Hepatocyte (in vitro differentiated cells): ENCODE results near the gene CSNK2A1. TPM values are rescaled to one million over a fixed set of nuclear protein-coding genes. Genes with fewer than 3 reads are reported as not detected.

Experiments used
- DNase-seq: peaks from one replicate; pipeline ENCODE4 v3.0.0-alpha.2; 2016; ENCODE audit warnings: low spot score
- H2AFZ ChIP-seq: fragments of 200-600 bp; sonication (generic); 2 replicates; pipeline ENCODE4 v1.6.0; 2016; ENCODE audit warnings: antibody characterized with exemption, mild to moderate bottlenecking
- H3K27ac ChIP-seq: fragments of 200-600 bp; sonication (generic); 2 replicates; pipeline ENCODE4 v1.5.1; 2016; ENCODE audit warnings: mild to moderate bottlenecking
- H3K27me3 ChIP-seq: fragments of 200-600 bp; sonication (generic); 2 replicates; pipeline ENCODE4 v1.6.1; 2016
- H3K36me3 ChIP-seq: fragments of 200-600 bp; sonication (generic); replicated peaks from 2 replicates; pipeline ENCODE4 v1.5.1; 2016; ENCODE audit warnings: low read depth; ENCODE audit not compliant: insufficient read depth
- H3K4me1 ChIP-seq: fragments of 200-600 bp; sonication (generic); 2 replicates; pipeline ENCODE4 v1.5.1; 2016; ENCODE audit warnings: mild to moderate bottlenecking, moderate library complexity; ENCODE audit not compliant: insufficient read depth
- H3K4me2 ChIP-seq: fragments of 200-600 bp; sonication (generic); 2 replicates; pipeline ENCODE4 v1.6.0; 2016
- H3K4me3 ChIP-seq: fragments of 200-600 bp; sonication (generic); 2 replicates; pipeline ENCODE4 v1.5.1; 2016; ENCODE audit warnings: mild to moderate bottlenecking
- H3K79me2 ChIP-seq: fragments of 200-600 bp; sonication (generic); 2 replicates; pipeline ENCODE4 v1.6.0; 2017; ENCODE audit warnings: mild to moderate bottlenecking
- H3K9me2 ChIP-seq: fragments of 200-600 bp; sonication (generic); replicated peaks from 2 replicates; pipeline ENCODE4 v1.6.0; 2017; ENCODE audit warnings: mild to moderate bottlenecking; ENCODE audit not compliant: insufficient read depth
- H3K9me3 ChIP-seq: fragments of 200-600 bp; sonication (generic); 2 replicates; pipeline ENCODE4 v1.5.1; 2016; ENCODE audit warnings: low read depth, mild to moderate bottlenecking
- H4K20me1 ChIP-seq: fragments of 200-600 bp; sonication (generic); 2 replicates; pipeline ENCODE4 v1.6.0; 2016; ENCODE audit warnings: mild to moderate bottlenecking; ENCODE audit not compliant: insufficient read depth, poor library complexity, severe bottlenecking
- CTCF ChIP-seq: fragments of 200-600 bp; sonication (generic); IDR thresholded peaks from 2 replicates; pipeline ENCODE4 v1.5.1; 2016; ENCODE audit warnings: antibody characterized with exemption, mild to moderate bottlenecking; ENCODE audit not compliant: poor library complexity
- EZH2 ChIP-seq: fragments of 200-600 bp; sonication (generic); IDR thresholded peaks from 2 replicates; pipeline ENCODE4 v1.6.1; 2016; ENCODE audit warnings: antibody characterized with exemption, mild to moderate bottlenecking, borderline replicate concordance
- EZH2phosphoT487 ChIP-seq: fragments of 200-600 bp; sonication (generic); IDR thresholded peaks from one replicate; pipeline ENCODE4 v1.6.1; 2018; ENCODE audit warnings: antibody characterized with exemption, mild to moderate bottlenecking, low read depth, moderate library complexity; ENCODE audit not compliant: unreplicated experiment, severe bottlenecking
- WGBS: methylation state at CpG from one replicate; pipeline ENCODE4 v1.1.6; 2016; ENCODE audit warnings: low lambda C conversion rate; ENCODE audit errors: missing lambda C conversion rate; 5-methylcytosine and 5-hydroxymethylcytosine counted together
- polyA plus RNA-seq: library from polyadenylated mRNA; unstranded; fragments of >200 nt; fragmentation: Nextera tagmentation; extraction: Ambion mirVana; gene quantifications from 2 replicates; pipeline ENCODE4 v1.2.1, GENCODE V29; 2016
- total RNA-seq: library from RNA; depleted of rRNA; stranded (reverse); fragments of >200 nt; gene quantifications from 2 replicates; pipeline ENCODE4 v1.2.3, GENCODE V29; 2014

The CSNK2A1 gene
- total and polyA plus RNA-seq, 2 experiments from 2014 or later = 65.6 to 173 TPM

DNA sequence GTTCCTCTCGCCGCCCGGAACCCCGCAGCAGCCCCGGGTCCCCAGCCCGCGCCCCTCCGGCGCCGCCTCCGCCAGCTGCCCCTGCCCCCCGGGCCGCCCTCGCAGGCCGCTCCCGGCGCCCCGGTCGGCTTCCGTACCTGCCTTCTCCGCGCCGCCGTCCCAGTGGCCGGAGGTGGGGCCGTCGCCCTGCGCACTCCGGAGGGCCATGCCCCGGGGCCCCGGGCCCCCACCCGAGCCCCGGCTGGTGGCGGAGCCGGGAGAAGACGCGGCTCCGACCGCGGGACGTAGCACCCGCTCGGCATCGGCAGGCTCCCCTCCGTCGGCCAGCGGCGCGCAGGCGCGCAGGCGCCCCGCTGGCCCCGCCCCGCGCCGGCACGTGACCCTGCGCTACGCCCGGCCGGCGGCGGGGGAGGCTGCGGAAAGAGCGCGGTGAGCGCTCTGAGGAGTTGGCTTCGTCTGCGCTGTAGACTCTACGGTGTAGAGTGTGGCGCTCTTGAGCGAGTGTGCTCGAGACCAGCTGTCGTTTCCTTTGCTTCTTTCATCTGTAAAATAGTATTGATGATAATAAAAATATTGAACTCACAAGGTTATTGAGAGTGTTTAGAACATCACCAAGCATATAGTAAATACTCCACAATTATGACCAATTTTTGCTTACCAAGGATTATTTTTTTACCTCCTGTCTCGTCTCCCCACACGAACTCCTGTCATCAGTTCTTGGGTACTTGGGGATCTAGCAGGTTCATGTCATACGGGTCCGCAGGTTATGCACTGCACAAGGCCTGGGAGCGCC is 81.2 kb downstream of the CSNK2A1 start, which contains the start of gene TBC1D20:
Gene TBC1D20, minus strand, starts transcription at position 335 of the 793 bp plus-strand sequence. Its CDS starts 128 bp downstream, at position 207.
- Histone ChIP-seq H3K79me2 (peaks cover 44% of the 10 kb centered on the region), H3K9me2 (no peaks in the 10 kb centered on the region), H3K4me1 (peaks cover 16% of the 10 kb centered on the region), H3K4me3 (peak within 1 kb of the TSS; percentile 92), H3K4me2 (peak within 1 kb of the TSS; percentile 93), H2AFZ (peak within 1 kb of the TSS; percentile 75), H3K27ac (peak within 1 kb of the TSS; percentile 95), H4K20me1 (peaks cover 43% of the 10 kb centered on the region), H3K27me3 (no peaks in the 10 kb centered on the region), H3K9me3 (no peaks in the 10 kb centered on the region), H3K36me3 (no peaks in the 10 kb centered on the region)
- TF ChIP-seq CTCF (peak; percentile 12), EZH2 (no peak), EZH2phosphoT487 (no peak)
- WGBS = 2% methylated on average over 41 of the region's 80 CpGs
- DNase-seq = peak; percentile 95

- Histone ChIP-seq H4K20me1 (peaks cover 51% of the 10 kb centered on the region), H3K9me3 (no peaks in the 10 kb centered on the region), H3K79me2 (peaks cover 52% of the 10 kb centered on the region), H3K9me2 (no peaks in the 10 kb centered on the region), H2AFZ (peak overlapping the region; percentile 51), H3K4me1 (peaks cover 16% of the 10 kb centered on the region), H3K4me3 (peak overlapping the region; percentile 92), H3K27me3 (no peaks in the 10 kb centered on the region), H3K36me3 (no peaks in the 10 kb centered on the region), H3K27ac (peak overlapping the region; percentile 95), H3K4me2 (peak overlapping the region; percentile 93)
- TF ChIP-seq EZH2phosphoT487 = no peak
- TF ChIP-seq CTCF = no peak
- no peak for TF ChIP-seq EZH2
- peak; percentile 75 for DNase-seq
- 18% methylated on average over 48 of the region's 60 CpGs for WGBS
Observed at GRCh38 chr20:461254-462198, 82.1 kb downstream of the CSNK2A1 start.

DNA sequence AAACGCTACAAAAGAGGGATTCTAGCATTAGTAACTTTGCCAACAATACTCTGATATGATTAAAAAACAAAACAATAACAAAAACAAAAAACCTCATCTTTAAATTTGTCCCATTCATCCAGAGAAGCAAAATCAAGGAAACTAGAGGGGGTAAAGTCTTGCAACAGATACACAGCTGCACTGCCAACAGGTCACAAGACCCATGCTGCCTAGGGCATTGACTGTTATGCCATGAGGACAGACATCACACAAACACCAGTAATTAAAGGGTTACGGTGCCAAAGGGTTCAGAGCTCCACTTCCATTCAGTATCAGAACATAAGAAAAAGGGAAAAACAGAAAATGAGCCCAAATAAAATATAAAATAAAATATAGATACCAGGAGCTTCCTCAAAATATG is 82.9 kb downstream of the CSNK2A1 start:
- Histone ChIP-seq H4K20me1 (peaks cover 59% of the 10 kb centered on the region), H3K27ac (no peak overlapping the region), H3K36me3 (no peaks in the 10 kb centered on the region), H3K4me3 (peak overlapping the region; percentile 92), H3K4me1 (peaks cover 16% of the 10 kb centered on the region), H2AFZ (no peak overlapping the region), H3K27me3 (no peaks in the 10 kb centered on the region), H3K9me2 (no peaks in the 10 kb centered on the region), H3K4me2 (peak overlapping the region; percentile 93), H3K79me2 (peaks cover 61% of the 10 kb centered on the region), H3K9me3 (no peaks in the 10 kb centered on the region)
- WGBS = 82% methylated on average over 2 of the region's 2 CpGs
- TF ChIP-seq EZH2 = no peak
- no peak for TF ChIP-seq CTCF
- no peak for TF ChIP-seq EZH2phosphoT487
- DNase-seq = no peak
